CD14-positive monocyte (primary cell): Measurements from ENCODE around the gene SAV1. TPM values are rescaled to one million over a fixed set of nuclear protein-coding genes. Genes with fewer than 3 reads are reported as not detected.
A peak's percentile ranks its signal among the peaks of the same experiment; 100 is the strongest.

Experiments used
- DNase-seq, 3 donors: peaks; one replicate each; pipeline ENCODE4 v3.0.0-alpha.2; 2011 to 2022
- H2AFZ ChIP-seq: 2 replicates; pipeline ENCODE4 v1.6.0; 2012; ENCODE audit warnings: mild to moderate bottlenecking, low read depth, low read length, inconsistent platforms; ENCODE audit not compliant: insufficient read depth, poor library complexity, severe bottlenecking
- H3K27ac ChIP-seq, 2 donors: 1 replicate in 1 of 2; 2 replicates in 1 of 2; pipeline ENCODE4 v1.5.1; 2012 to 2013; ENCODE audit warnings: low read length in 2 of 2, control low read depth in 1 of 2, inconsistent platforms in 1 of 2, low read depth in 1 of 2, mild to moderate bottlenecking in 1 of 2
- H3K27me3 ChIP-seq, 2 donors: one replicate each; pipeline versions ENCODE4 v1.6.0 to v1.6.1; 2011 to 2013; ENCODE audit warnings: low read length in 2 of 2; ENCODE audit not compliant: control insufficient read depth in 2 of 2, insufficient read depth in 2 of 2
- H3K36me3 ChIP-seq, 2 donors: replicated peaks in 1 of 2; 1 replicate in 1 of 2; 2 replicates in 1 of 2; pipeline versions ENCODE4 v1.5.1 to v1.6.1; 2012 to 2013; ENCODE audit warnings: low read length in 2 of 2, control low read depth in 1 of 2, inconsistent platforms in 1 of 2, mild to moderate bottlenecking in 1 of 2; ENCODE audit not compliant: insufficient read depth in 2 of 2, control insufficient read depth in 1 of 2
- H3K4me1 ChIP-seq, 2 donors: 1 replicate in 1 of 2; 2 replicates in 1 of 2; pipeline versions ENCODE4 v1.5.1 to v1.6.1; 2012 to 2013; ENCODE audit warnings: low read length in 2 of 2, control low read depth in 1 of 2, inconsistent platforms in 1 of 2, mild to moderate bottlenecking in 1 of 2, moderate library complexity in 1 of 2; ENCODE audit not compliant: insufficient read depth in 2 of 2, control insufficient read depth in 1 of 2
- H3K4me2 ChIP-seq: replicated peaks from 2 replicates; pipeline ENCODE3; 2012; ENCODE audit warnings: low read length, moderate library complexity, mild to moderate bottlenecking; ENCODE audit not compliant: poor library complexity, severe bottlenecking; ENCODE audit errors: extremely low read depth
- H3K4me3 ChIP-seq, 3 experiments: fragments of 200-600 bp in 1 of 3; sonication (generic) in 1 of 3; replicated peaks in 1 of 3; 1 replicate in 2 of 3; 2 replicates in 1 of 3; pipeline ENCODE4 v1.5.1; 2011 to 2013; ENCODE audit warnings: low read length in 3 of 3, mild to moderate bottlenecking in 3 of 3, control low read depth in 2 of 3, low read depth in 2 of 3, inconsistent platforms in 1 of 3, moderate library complexity in 1 of 3
- H3K79me2 ChIP-seq: 2 replicates; pipeline ENCODE4 v1.6.0; 2012; ENCODE audit warnings: mild to moderate bottlenecking, control low read depth, inconsistent platforms, low read length, moderate library complexity; ENCODE audit not compliant: insufficient read depth
- H3K9ac ChIP-seq: 2 replicates; pipeline ENCODE4 v1.6.0; 2017; ENCODE audit warnings: low read length, mild to moderate bottlenecking; ENCODE audit not compliant: insufficient read depth, poor library complexity, severe bottlenecking
- H3K9me3 ChIP-seq, 2 donors: replicated peaks in 1 of 2; 1 replicate in 1 of 2; 2 replicates in 1 of 2; pipeline versions ENCODE4 v1.5.1 to v1.6.1; 2012 to 2013; ENCODE audit warnings: low read length in 2 of 2, control low read depth in 1 of 2; ENCODE audit not compliant: control insufficient read depth in 1 of 2, insufficient read depth in 1 of 2
- H4K20me1 ChIP-seq: 2 replicates; pipeline ENCODE4 v1.6.0; 2012; ENCODE audit warnings: mild to moderate bottlenecking, low read length, control low read depth, moderate library complexity; ENCODE audit not compliant: insufficient read depth
- H3K27ac Mint-ChIP-seq, 7 donors: one replicate each; pipeline ENCODE4 v1.8.0; 2020; ENCODE audit warnings: mild to moderate bottlenecking in 7 of 7, mixed read lengths in 7 of 7, moderate library complexity in 6 of 7, inconsistent platforms in 2 of 7
- H3K27me3 Mint-ChIP-seq, 3 donors: one replicate each; pipeline ENCODE4 v1.8.0; 2021 to 2022; ENCODE audit warnings: low read depth in 3 of 3, mild to moderate bottlenecking in 3 of 3, mixed read lengths in 3 of 3, moderate library complexity in 3 of 3, inconsistent platforms in 1 of 3
- H3K36me3 Mint-ChIP-seq, 2 donors: one replicate each; pipeline ENCODE4 v1.8.0; 2020; ENCODE audit warnings: mixed read lengths in 2 of 2, inconsistent platforms in 1 of 2, mild to moderate bottlenecking in 1 of 2
- H3K4me1 Mint-ChIP-seq: one replicate; pipeline ENCODE4 v1.8.0; 2020; ENCODE audit warnings: mild to moderate bottlenecking, mixed read lengths
- H3K4me3 Mint-ChIP-seq, 2 donors: one replicate each; pipeline ENCODE4 v1.8.0; 2020; ENCODE audit warnings: mild to moderate bottlenecking in 2 of 2, mixed read lengths in 2 of 2, moderate library complexity in 1 of 2
- H3K9me3 Mint-ChIP-seq, 7 donors: one replicate each; pipeline ENCODE4 v1.8.0; 2020 to 2022; ENCODE audit warnings: mixed read lengths in 7 of 7, mild to moderate bottlenecking in 6 of 7, moderate library complexity in 6 of 7, inconsistent platforms in 2 of 7
- CTCF ChIP-seq: fragments of 200-600 bp; IDR thresholded peaks from one replicate; pipeline ENCODE4 v1.8.0; 2022; ENCODE audit warnings: antibody characterized with exemption, mild to moderate bottlenecking
- WGBS: methylation state at CpG from one replicate; pipeline ENCODE4 v1.1.5; 2013; ENCODE audit warnings: missing lambda C conversion rate; ENCODE audit not compliant: insufficient coverage; 5-methylcytosine and 5-hydroxymethylcytosine counted together
- intact Hi-C, 2 donors: fragments of 100-400 bp; cut with micrococcal nuclease; formaldehyde crosslinking; loops; one replicate each; pipeline versions ENCODE4 v1.15.0 to v1.15.1; 2023
- polyA plus RNA-seq, 3 donors: library from polyadenylated mRNA; depleted of rRNA in 1 of 3; unstranded in 2 of 3; stranded (reverse) in 1 of 3; fragments of 300-500 nt in 2 of 3; fragments of >200 nt in 1 of 3; fragmentation: Illumina TruSeq in 2 of 3; gene quantifications; 1 replicate in 2 of 3; 2 replicates in 1 of 3; pipeline ENCODE4 v1.2.3, GENCODE V29; 2012 to 2021

SAV1 gene
- polyA plus RNA-seq, 3 donors = 1.8 to 5.1 (median 4.8) TPM

- Mint-ChIP-seq H3K27me3 (no peaks in the 10 kb centered on the region), H3K4me3 (no peak overlapping the region), H3K27ac (peak overlapping the region in 1 of 7 donors; percentile 57), H3K36me3 (no peaks in the 10 kb centered on the region), H3K4me1 (no peaks in the 10 kb centered on the region), H3K9me3 (no peaks in the 10 kb centered on the region)
- WGBS = 100% methylated on average over 3 of the region's 4 CpGs
- Histone ChIP-seq H3K9me3 (no peaks in the 10 kb centered on the region), H3K4me3 (no peak overlapping the region), H3K9ac (no peak overlapping the region), H3K4me1 (no peaks in the 10 kb centered on the region), H3K79me2 (no peaks in the 10 kb centered on the region), H3K27ac (no peak overlapping the region), H4K20me1 (no peaks in the 10 kb centered on the region), H3K27me3 (no peaks in the 10 kb centered on the region), H3K36me3 (no peaks in the 10 kb centered on the region), H3K4me2 (no peak overlapping the region), H2AFZ (no peak overlapping the region)
- intact Hi-C loops = no loop called here
- DNase-seq = no peak
- TF ChIP-seq CTCF = no peak
Measured at GRCh38 chr14:50615056-50615455, 53.0 kb downstream of the SAV1 start.

GRCh38 chr14:50612806-50613205, 55.3 kb downstream of the SAV1 start:
- intact Hi-C loops = no loop called here
- Histone ChIP-seq H3K4me3 (no peak overlapping the region), H3K27ac (no peak overlapping the region), H3K9me3 (no peaks in the 10 kb centered on the region), H2AFZ (no peak overlapping the region), H4K20me1 (no peaks in the 10 kb centered on the region), H3K36me3 (no peaks in the 10 kb centered on the region), H3K9ac (no peak overlapping the region), H3K79me2 (no peaks in the 10 kb centered on the region), H3K27me3 (no peaks in the 10 kb centered on the region), H3K4me2 (no peak overlapping the region), H3K4me1 (no peaks in the 10 kb centered on the region)
- peaks cover 0 to 2% (median 0%) of the 10 kb centered on the region in 3 donors for H3K27me3 Mint-ChIP-seq
- no peak for DNase-seq
- H3K36me3 Mint-ChIP-seq = no peaks in the 10 kb centered on the region
- TF ChIP-seq CTCF = no peak
- no peaks in the 10 kb centered on the region for H3K4me1 Mint-ChIP-seq
- no peaks in the 10 kb centered on the region for H3K9me3 Mint-ChIP-seq
- no peak overlapping the region for H3K27ac Mint-ChIP-seq
- no peak overlapping the region for H3K4me3 Mint-ChIP-seq
- no CpG with 5 or more reads among the region's 3 CpGs for WGBS
